ENCODE results near the gene PRELP. TPM values are rescaled to one million over a fixed set of nuclear protein-coding genes. Genes with fewer than 3 reads are reported as not detected.

The PRELP gene
- total and polyA plus RNA-seq, 2 of the 8 experiments (the other 6 are each of a cell fraction or from before 2014, with no cell fraction given) = 0.13 to 0.23 TPM

GRCh38 chr1:203453016-203453415, 22.6 kb upstream of the PRELP start:
- H2BK12ac ChIP-seq (ENCODE audit: low read depth, low read length) = no peak overlapping the region
- no peak overlapping the region for H2BK120ac ChIP-seq (replicated peaks; ENCODE audit: low read depth, low read length)
- H4K5ac ChIP-seq (ENCODE audit: insufficient read length, low read depth, low read length) = no peak overlapping the region
- peaks cover 0 to 2% (median 0%) of the 10 kb centered on the region in 4 experiments; a peak in 2 of 7 replicates for H3K4me1 ChIP-seq (replicated peaks in 1 of 4; ENCODE audit: control insufficient read depth in 3 of 4, insufficient read depth in 4 of 4, low read length in 3 of 4)
- no peaks in the 10 kb centered on the region for H3K9me3 ChIP-seq (ENCODE audit: insufficient read depth in 2 of 2, low read depth in 1 of 2, low read length in 1 of 2)
- H3K14ac ChIP-seq (ENCODE audit: insufficient read length) = no peak overlapping the region
- no peak overlapping the region for H3K4me2 ChIP-seq (ENCODE audit: insufficient read depth in 1 of 2, low read depth in 2 of 2, low read length in 2 of 2)
- ChIA-PET CTCF (ENCODE audit: partially characterized antibody) (interaction anchor here (0.9 to 5.6 kb wide), 9 partner anchors 11 to 185 kb away, joined by 3 to 72 read pairs (median 3); no protein-coding TSS in a partner anchor), POLR2A (ENCODE audit: partially characterized antibody) (no interaction called here)
- no peak overlapping the region for H2BK5ac ChIP-seq (ENCODE audit: low read depth, low read length)
- H3K4me3 ChIP-seq (ENCODE audit: extremely low read depth in 1 of 4, insufficient read depth in 2 of 4, low read depth in 3 of 4, low read length in 4 of 4) = no peak overlapping the region
- no peak overlapping the region for H2AK5ac ChIP-seq (ENCODE audit: low read depth, low read length)
- no peak overlapping the region for H2AFZ ChIP-seq (ENCODE audit: low read length)
- no peak overlapping the region for H3K56ac ChIP-seq (replicated peaks; ENCODE audit: insufficient read length, low read depth, low read length)
- H4K8ac ChIP-seq (ENCODE audit: extremely low read depth, insufficient read depth, low read length) = no peak overlapping the region
- H3K79me1 ChIP-seq (ENCODE audit: low read depth, low read length) = no peaks in the 10 kb centered on the region
- H4K20me1 ChIP-seq (replicated peaks in 1 of 2; ENCODE audit: control insufficient read depth in 1 of 2, insufficient read depth in 2 of 2, low read length in 2 of 2) = no peaks in the 10 kb centered on the region
- H3K9ac ChIP-seq (replicated peaks in 1 of 4; ENCODE audit: extremely low read depth in 1 of 4, low read depth in 3 of 4, low read length in 3 of 4) = no peak overlapping the region
- H2BK15ac ChIP-seq (ENCODE audit: low read length) = no peak overlapping the region
- H3K27ac ChIP-seq (ENCODE audit: low read depth, low read length) = no peak overlapping the region
- WGBS, 2 experiments (ENCODE audit: extremely low coverage in 1 of 2, insufficient coverage in 1 of 2, insufficient read length in 1 of 2, insufficient replicate concordance in 2 of 2, low coverage in 1 of 2, low lambda C conversion rate in 2 of 2, missing lambda C conversion rate in 1 of 2) = 86% methylated on average over 5 of the region's 5 CpGs; no CpG with 5 or more reads in 1 of the 2 experiments
- H2BK20ac ChIP-seq (ENCODE audit: low read length) = no peak overlapping the region
- H3K23me2 ChIP-seq (ENCODE audit: low read depth, low read length) = no peaks in the 10 kb centered on the region
- no peaks in the 10 kb centered on the region for H3K27me3 ChIP-seq (replicated peaks in 1 of 4; ENCODE audit: control insufficient read depth in 3 of 4, extremely low read depth in 1 of 4, insufficient read depth in 3 of 4, low read length in 3 of 4)
- no peaks in the 10 kb centered on the region for H3K79me2 ChIP-seq (ENCODE audit: control insufficient read depth in 1 of 2, insufficient read depth in 2 of 2, low read length in 2 of 2)
- no peak overlapping the region for H4K91ac ChIP-seq (replicated peaks; ENCODE audit: insufficient read length, low read length)
- FAIRE-seq (no peak), DNase-seq (ENCODE audit: low read depth in 1 of 2, low spot score in 2 of 2) (no peak)
- no peaks in the 10 kb centered on the region for H3K36me3 ChIP-seq (ENCODE audit: control insufficient read depth in 2 of 4, insufficient read depth in 4 of 4, low read length in 3 of 4)
- no peak overlapping the region for H3K4ac ChIP-seq (replicated peaks; ENCODE audit: insufficient read length, low read depth, low read length)
- no peak for TF ChIP-seq TAF7 (optimal IDR thresholded peaks at IDR 0.05; ENCODE audit: borderline replicate concordance, low read depth, low read length)
- H3K23ac ChIP-seq (ENCODE audit: insufficient read length) = no peak overlapping the region
- H3K18ac ChIP-seq (ENCODE audit: extremely low read depth, low read length) = no peak overlapping the region
